Cardiac fibroblast (primary cell): ENCODE results near the gene TMEFF1.
A peak's percentile ranks its signal among the peaks of the same experiment; 100 is the strongest.
"Not testable (repeated sequence)": the region's sequence is repeated elsewhere in the genome, so short reads cannot be mapped to it uniquely, and the experiment has no call there.

Experiments used
- DNase-seq, 2 donors: peaks; one replicate each; pipeline versions ENCODE4 v3.0.0 to v3.0.0-alpha.2; 2010; ENCODE audit warnings: low read depth in 2 of 2
- H3K4me3 ChIP-seq, 2 donors: replicated peaks in 1 of 2; 1 replicate in 1 of 2; 2 replicates in 1 of 2; pipeline ENCODE4 v1.5.1; 2011; ENCODE audit warnings: low read depth in 2 of 2, low read length in 2 of 2, mild to moderate bottlenecking in 2 of 2, moderate library complexity in 1 of 2
- CTCF ChIP-seq: IDR thresholded peaks from one replicate; pipeline ENCODE4 v1.5.1; 2011; ENCODE audit warnings: low read depth, mild to moderate bottlenecking, low read length, inconsistent platforms

Gene TMEFF1

GRCh38 chr9:100430286-100430940 is 42.5 kb upstream of the TMEFF1 start:
- H3K4me3 ChIP-seq, result no peak overlapping the region
- DNase-seq, result no peak
- no peak for TF ChIP-seq CTCF

GRCh38 chr9:100431886-100432285 is 41.1 kb upstream of the TMEFF1 start:
- no peak overlapping the region for H3K4me3 ChIP-seq
- no peak for DNase-seq
- no peak for TF ChIP-seq CTCF

GRCh38 chr9:100432736-100433135 is 40.2 kb upstream of the TMEFF1 start:
- no peak for TF ChIP-seq CTCF
- no peak for DNase-seq
- H3K4me3 ChIP-seq, result no peak overlapping the region

- no peak for TF ChIP-seq CTCF
- H3K4me3 ChIP-seq, result no peak overlapping the region
- DNase-seq, result no peak
These were observed 36.4 kb upstream of the TMEFF1 start for GRCh38 chr9:100436571-100436970.

GRCh38 chr9:100437860-100438805 is 34.8 kb upstream of the TMEFF1 start:
- DNase-seq, result peak; percentile 84 to 86
- peak; percentile 93 for TF ChIP-seq CTCF
- no peak overlapping the region for H3K4me3 ChIP-seq

- DNase-seq, result peak; percentile 38 to 74
- no peak overlapping the region for H3K4me3 ChIP-seq
- no peak for TF ChIP-seq CTCF
These were observed 32.9 kb upstream of the TMEFF1 start for GRCh38 chr9:100440071-100440470.

GRCh38 chr9:100440487-100440886 is 32.5 kb upstream of the TMEFF1 start:
- H3K4me3 ChIP-seq, DNase-seq: not testable (repeated sequence)
